OCI-LY3 (cell line): ENCODE results near the gene SHQ1.

ENCODE experiments used
- CTCF ChIP-seq: fragments of 200-600, 300-600 bp; sonication (generic); IDR thresholded peaks from 2 replicates; pipeline ENCODE4 v1.5.1; 2014; ENCODE audit warnings: antibody characterized with exemption, low read length, low read depth
- EZH2phosphoT487 ChIP-seq: fragments of 200-600 bp; shearing (Covaris generic); IDR thresholded peaks from 2 replicates; pipeline ENCODE4 v1.6.1; 2018; ENCODE audit warnings: antibody characterized with exemption, mixed run types, low read depth

DNA sequence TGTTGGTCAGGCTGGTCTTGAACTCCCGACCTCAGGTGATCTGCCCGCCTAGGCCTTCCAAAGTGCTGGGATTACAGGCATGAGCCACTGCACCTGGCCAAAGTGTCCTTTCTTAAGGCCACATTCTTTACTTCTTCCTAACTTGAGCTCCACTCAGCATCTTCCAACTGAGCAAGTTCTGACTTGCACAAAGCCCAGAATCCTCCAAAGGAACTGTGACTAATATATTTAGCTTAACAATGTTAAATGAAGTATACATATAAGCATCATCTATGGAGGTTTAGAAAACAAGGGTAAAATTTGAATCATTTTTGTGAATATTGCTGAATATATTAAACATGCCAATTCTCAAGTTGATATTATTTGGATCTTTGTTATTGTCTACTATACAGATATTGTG is 93.7 kb downstream of the SHQ1 start:
- no peak for TF ChIP-seq CTCF
- TF ChIP-seq EZH2phosphoT487: no peak
